Brain microvascular endothelial cell (primary cell): ENCODE results near the gene KLHDC10.

Experiments used
- DNase-seq: peaks from one replicate; pipeline ENCODE4 v3.0.0-alpha.2; 2020
- H3K27ac ChIP-seq: fragments of 250-450 bp; sonication (Bioruptor Pico); 2 replicates; pipeline ENCODE4 v1.5.1; 2020; ENCODE audit warnings: mild to moderate bottlenecking, moderate library complexity
- H3K27me3 ChIP-seq: fragments of 250-450 bp; sonication (Bioruptor Pico); replicated peaks from 2 replicates; pipeline ENCODE4 v1.5.1; 2020; ENCODE audit warnings: mild to moderate bottlenecking
- H3K36me3 ChIP-seq: fragments of 250-450 bp; sonication (Bioruptor Pico); replicated peaks from 2 replicates; pipeline ENCODE4 v1.5.1; 2020; ENCODE audit warnings: mild to moderate bottlenecking
- H3K4me3 ChIP-seq: 2 replicates; pipeline ENCODE4 v1.5.1; 2011; ENCODE audit warnings: low read depth, mild to moderate bottlenecking, control low read depth, low read length, moderate library complexity
- in situ Hi-C: cut with HindIII; loops from 2 replicates; pipeline ENCODE4 v1.10.0; 2017; ENCODE audit warnings: low sequenced_read_pairs, low pct_ligation_motif_present
- TF ChIP-seq, protein P1 (sequence below): IDR thresholded peaks from 2 replicates; pipeline ENCODE4 v1.5.1; 2011; ENCODE audit warnings: low read depth, mild to moderate bottlenecking, moderate library complexity, low read length, control low read depth, inconsistent platforms; ENCODE audit errors: missing control alignments

KLHDC10 gene

DNA sequence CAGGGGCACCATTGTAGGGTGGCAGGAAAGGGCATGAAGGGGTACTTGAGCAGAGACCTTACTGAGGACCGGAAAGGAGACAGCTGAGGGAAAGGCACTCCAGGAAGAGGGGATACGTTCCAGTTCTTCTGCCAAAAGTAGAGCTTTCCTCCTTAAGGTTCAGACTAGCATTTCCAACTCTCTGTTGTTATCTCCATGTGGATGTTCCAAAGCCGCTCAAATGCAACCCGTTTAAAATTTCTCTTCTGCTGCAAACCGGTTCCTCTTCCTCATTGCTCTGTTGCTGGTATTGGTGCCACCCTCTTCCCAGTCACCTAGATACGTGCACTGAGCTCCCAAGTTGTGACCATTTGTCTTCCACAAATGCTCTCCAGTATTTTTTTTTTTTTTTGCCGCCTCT, 87.4 kb downstream of the KLHDC10 start:
- no peaks in the 10 kb centered on the region for H3K36me3 ChIP-seq
- H3K27ac ChIP-seq, result no peak overlapping the region
- in situ Hi-C loops, result no loop called here
- TF ChIP-seq, protein P1, sequence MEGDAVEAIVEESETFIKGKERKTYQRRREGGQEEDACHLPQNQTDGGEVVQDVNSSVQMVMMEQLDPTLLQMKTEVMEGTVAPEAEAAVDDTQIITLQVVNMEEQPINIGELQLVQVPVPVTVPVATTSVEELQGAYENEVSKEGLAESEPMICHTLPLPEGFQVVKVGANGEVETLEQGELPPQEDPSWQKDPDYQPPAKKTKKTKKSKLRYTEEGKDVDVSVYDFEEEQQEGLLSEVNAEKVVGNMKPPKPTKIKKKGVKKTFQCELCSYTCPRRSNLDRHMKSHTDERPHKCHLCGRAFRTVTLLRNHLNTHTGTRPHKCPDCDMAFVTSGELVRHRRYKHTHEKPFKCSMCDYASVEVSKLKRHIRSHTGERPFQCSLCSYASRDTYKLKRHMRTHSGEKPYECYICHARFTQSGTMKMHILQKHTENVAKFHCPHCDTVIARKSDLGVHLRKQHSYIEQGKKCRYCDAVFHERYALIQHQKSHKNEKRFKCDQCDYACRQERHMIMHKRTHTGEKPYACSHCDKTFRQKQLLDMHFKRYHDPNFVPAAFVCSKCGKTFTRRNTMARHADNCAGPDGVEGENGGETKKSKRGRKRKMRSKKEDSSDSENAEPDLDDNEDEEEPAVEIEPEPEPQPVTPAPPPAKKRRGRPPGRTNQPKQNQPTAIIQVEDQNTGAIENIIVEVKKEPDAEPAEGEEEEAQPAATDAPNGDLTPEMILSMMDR, result no peak
- H3K4me3 ChIP-seq, result no peak overlapping the region
- DNase-seq, result no peak
- no peaks in the 10 kb centered on the region for H3K27me3 ChIP-seq

DNA sequence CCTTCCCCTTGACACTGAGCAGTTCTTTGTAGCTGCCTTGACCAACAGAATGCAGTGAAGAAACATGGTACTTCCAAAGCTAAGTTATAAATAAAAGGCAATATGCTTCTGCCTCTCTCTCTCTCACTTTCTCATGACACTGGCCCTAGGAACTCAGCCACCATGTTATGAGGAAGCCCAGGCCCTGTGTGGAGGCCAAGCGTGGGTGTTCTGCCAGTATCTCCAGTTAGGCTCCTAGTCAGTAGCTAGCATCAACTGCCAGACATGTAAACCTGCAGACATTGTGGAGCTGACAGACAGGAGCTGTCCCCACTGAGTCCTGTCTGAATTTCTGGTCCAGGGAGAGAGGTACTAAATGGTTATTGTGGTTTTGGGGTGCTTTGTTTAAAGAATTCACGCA, 89.7 kb downstream of the KLHDC10 start:
- TF ChIP-seq, protein P1, result no peak
- no peaks in the 10 kb centered on the region for H3K27me3 ChIP-seq
- H3K4me3 ChIP-seq, result no peak overlapping the region
- H3K36me3 ChIP-seq, result no peaks in the 10 kb centered on the region
- in situ Hi-C loops, result no loop called here
- DNase-seq, result no peak
- no peak overlapping the region for H3K27ac ChIP-seq

DNA sequence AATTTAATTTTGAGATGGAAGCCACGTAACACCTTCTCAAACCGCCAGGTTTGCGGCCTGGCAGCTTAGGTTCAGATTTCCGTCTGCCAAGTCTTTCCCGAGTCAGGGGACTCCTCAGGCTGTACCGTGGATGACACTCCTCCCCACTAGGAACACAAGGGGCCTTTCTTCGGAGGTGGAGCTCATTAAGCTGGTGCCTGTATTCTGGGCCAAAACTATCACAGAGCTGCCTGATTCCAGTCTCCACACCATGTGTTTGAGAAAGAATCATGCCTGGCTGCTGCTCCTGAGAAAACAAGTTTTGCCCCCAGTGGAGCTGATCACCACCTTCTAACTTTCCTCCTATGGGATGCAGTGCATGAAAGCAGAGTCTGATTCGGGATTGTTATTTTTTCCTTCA, 90.1 kb downstream of the KLHDC10 start:
- in situ Hi-C loops, result no loop called here
- no peak overlapping the region for H3K27ac ChIP-seq
- H3K36me3 ChIP-seq, result no peaks in the 10 kb centered on the region
- DNase-seq, result no peak
- TF ChIP-seq, protein P1, result no peak
- H3K27me3 ChIP-seq, result no peaks in the 10 kb centered on the region
- no peak overlapping the region for H3K4me3 ChIP-seq

DNA sequence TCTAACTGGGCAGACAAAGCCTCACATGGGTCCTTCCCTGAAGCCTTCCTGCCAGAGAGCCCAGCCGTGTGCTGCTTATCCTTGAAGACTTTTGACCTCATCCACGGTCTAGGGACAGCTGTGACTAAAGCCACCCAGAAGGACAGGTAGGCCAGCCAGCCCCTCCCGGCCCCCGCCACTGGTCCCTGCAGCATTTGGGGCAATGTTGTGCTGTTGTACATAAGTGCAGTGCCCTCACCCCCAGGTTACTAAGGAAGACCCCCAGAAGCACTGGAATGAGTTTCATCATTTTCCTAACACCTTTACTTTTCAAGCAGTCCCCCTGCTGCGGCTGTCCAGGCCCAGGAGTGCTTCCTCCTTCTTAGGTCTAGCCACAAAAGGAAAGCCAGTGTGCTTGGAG, 91.9 kb downstream of the KLHDC10 start:
- no peak overlapping the region for H3K27ac ChIP-seq
- H3K36me3 ChIP-seq, result no peaks in the 10 kb centered on the region
- no peak overlapping the region for H3K4me3 ChIP-seq
- TF ChIP-seq, protein P1, result no peak
- in situ Hi-C loops, result no loop called here
- DNase-seq, result no peak
- H3K27me3 ChIP-seq, result no peaks in the 10 kb centered on the region

DNA sequence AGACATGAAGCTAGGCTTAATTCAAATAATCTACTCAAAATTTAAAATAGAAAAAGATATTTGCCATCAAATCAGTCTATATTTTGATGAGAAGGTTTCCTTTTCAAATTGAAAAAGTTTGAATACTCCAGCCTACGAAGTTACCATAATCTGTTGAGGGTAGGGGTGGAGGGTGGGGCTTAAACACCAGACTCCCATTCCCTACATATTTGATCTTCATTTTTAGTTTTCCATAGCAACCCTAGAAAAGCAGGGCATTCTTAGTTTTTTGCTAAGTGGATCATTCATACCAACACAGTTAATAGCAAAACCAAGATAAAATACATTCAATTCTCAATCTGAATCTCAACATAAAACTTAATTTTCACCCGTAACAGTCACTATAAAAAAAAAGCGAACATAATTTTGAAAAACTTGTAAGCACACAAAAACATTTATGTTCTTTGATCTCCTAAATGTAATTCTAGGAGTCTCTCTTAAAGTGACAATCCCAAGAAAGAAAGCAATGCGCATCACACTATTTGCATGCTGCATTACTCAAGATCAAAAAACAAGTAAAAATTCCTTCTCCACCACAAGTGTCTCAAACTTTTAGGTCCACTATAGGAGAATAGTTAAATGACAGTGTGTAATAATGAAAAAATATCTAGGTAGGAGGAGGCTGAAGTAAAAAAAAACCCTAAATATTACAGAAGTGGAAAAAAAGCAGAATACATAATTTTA, 104.1 kb downstream of the KLHDC10 start:
- H3K4me3 ChIP-seq, result no peak overlapping the region
- in situ Hi-C loops, result no loop called here
- no peak overlapping the region for H3K27ac ChIP-seq
- no peak for DNase-seq
- TF ChIP-seq, protein P1, result no peak
- H3K36me3 ChIP-seq, result peaks cover 7% of the 10 kb centered on the region
- no peaks in the 10 kb centered on the region for H3K27me3 ChIP-seq

DNA sequence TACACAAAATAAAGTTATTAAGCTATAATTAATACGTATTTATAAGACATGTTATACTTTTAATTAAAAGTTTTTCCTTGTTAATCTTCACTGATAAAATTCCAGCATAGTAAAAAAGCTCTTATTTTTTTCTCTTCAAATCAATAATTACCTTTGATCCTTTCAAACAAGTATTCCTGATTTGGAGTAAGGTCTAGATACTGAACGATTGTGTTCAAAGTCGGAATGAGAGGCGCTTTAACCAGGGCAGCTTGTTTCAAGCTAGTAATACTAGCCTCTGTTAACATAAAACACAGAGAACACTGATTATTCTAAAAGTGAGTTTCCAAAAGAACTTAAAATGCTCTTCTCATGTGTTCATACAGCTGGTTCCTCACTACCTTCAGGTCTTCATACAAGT, 107.9 kb downstream of the KLHDC10 start:
- DNase-seq, result no peak
- Histone ChIP-seq H3K27me3 (no peaks in the 10 kb centered on the region), H3K36me3 (peaks cover 17% of the 10 kb centered on the region), H3K27ac (no peak overlapping the region), H3K4me3 (no peak overlapping the region)
- in situ Hi-C loops, result no loop called here
- TF ChIP-seq, protein P1, result no peak
